GM23248 (cell line): ENCODE measurements around the gene CTXND2. TPM values are rescaled to one million over a fixed set of nuclear protein-coding genes. Genes with fewer than 3 reads are reported as not detected.
A peak's percentile ranks its signal among the peaks of the same experiment; 100 is the strongest.

Experiments used
- DNase-seq: peaks from one replicate; pipeline ENCODE4 v3.0.0-alpha.2; 2015
- H2AFZ ChIP-seq: fragments of 200-600 bp; sonication (generic); 2 replicates; pipeline ENCODE4 v1.6.1; 2016; ENCODE audit warnings: antibody characterized with exemption
- H3F3A ChIP-seq: fragments of 200-600 bp; sonication (generic); 2 replicates; pipeline ENCODE4 v1.6.1; 2016; ENCODE audit warnings: mild to moderate bottlenecking, antibody characterized with exemption, mixed run types; ENCODE audit not compliant: insufficient read depth
- H3K27ac ChIP-seq: fragments of 200-600 bp; sonication (generic); 2 replicates; pipeline ENCODE4 v1.5.1; 2016; ENCODE audit warnings: mild to moderate bottlenecking
- H3K27me3 ChIP-seq: fragments of 200-600 bp; sonication (generic); replicated peaks from 2 replicates; pipeline ENCODE4 v1.6.1; 2016; ENCODE audit warnings: mild to moderate bottlenecking; ENCODE audit not compliant: insufficient read depth
- H3K36me3 ChIP-seq: fragments of 200-600 bp; sonication (generic); 2 replicates; pipeline ENCODE4 v1.6.1; 2016; ENCODE audit warnings: low read depth, mild to moderate bottlenecking
- H3K4me1 ChIP-seq: fragments of 200-600 bp; sonication (generic); 2 replicates; pipeline ENCODE4 v1.6.1; 2016; ENCODE audit warnings: mild to moderate bottlenecking; ENCODE audit not compliant: insufficient read depth
- H3K4me2 ChIP-seq: fragments of 200-600 bp; sonication (generic); one replicate; pipeline ENCODE4 v1.6.1; 2016; ENCODE audit warnings: mild to moderate bottlenecking; ENCODE audit not compliant: unreplicated experiment
- H3K4me3 ChIP-seq: fragments of 200-600 bp; sonication (generic); 2 replicates; pipeline ENCODE4 v1.5.1; 2016; ENCODE audit warnings: mild to moderate bottlenecking
- H3K79me2 ChIP-seq: fragments of 200-600 bp; sonication (generic); 2 replicates; pipeline ENCODE4 v1.6.1; 2016; ENCODE audit warnings: mild to moderate bottlenecking; ENCODE audit not compliant: insufficient read depth
- H3K9ac ChIP-seq: fragments of 200-600 bp; sonication (generic); 2 replicates; pipeline ENCODE4 v1.6.1; 2016; ENCODE audit warnings: mild to moderate bottlenecking
- H3K9me2 ChIP-seq: fragments of 200-600 bp; sonication (generic); 2 replicates; pipeline ENCODE4 v1.6.1; 2016; ENCODE audit warnings: mixed run types, mild to moderate bottlenecking, moderate library complexity; ENCODE audit not compliant: insufficient read depth
- H3K9me3 ChIP-seq: fragments of 200-600 bp; sonication (generic); one replicate; pipeline ENCODE4 v1.6.1; 2017; ENCODE audit warnings: low read depth
- H4K20me1 ChIP-seq: fragments of 200-600 bp; sonication (generic); 2 replicates; pipeline ENCODE4 v1.6.0; 2016; ENCODE audit not compliant: insufficient read depth
- EZH2 ChIP-seq: fragments of 200-600 bp; sonication (generic); IDR thresholded peaks from 2 replicates; pipeline ENCODE4 v1.6.1; 2018; ENCODE audit warnings: antibody characterized with exemption, mild to moderate bottlenecking; ENCODE audit not compliant: insufficient read depth, poor library complexity, severe bottlenecking
- EZH2phosphoT487 ChIP-seq: fragments of 200-600 bp; sonication (generic); IDR thresholded peaks from 2 replicates; pipeline ENCODE4 v1.6.1; 2018; ENCODE audit warnings: antibody characterized with exemption, moderate library complexity, mild to moderate bottlenecking, low read depth; ENCODE audit not compliant: insufficient read depth
- WGBS, 2 experiments: methylation state at CpG; one replicate each; pipeline ENCODE4 v1.1.6; 2015 to 2017; ENCODE audit warnings: low lambda C conversion rate in 2 of 2, low coverage in 1 of 2; ENCODE audit errors: missing lambda C conversion rate in 2 of 2; 5-methylcytosine and 5-hydroxymethylcytosine counted together
- in situ Hi-C: fragments of 300-500 bp; cut with MboI; formaldehyde crosslinking; loops from 2 replicates; pipeline ENCODE4 v1.15.0; 2020
- polyA plus RNA-seq: library from polyadenylated mRNA; unstranded; fragments of >200 nt; fragmentation: Nextera tagmentation; extraction: Ambion mirVana; gene quantifications from 2 replicates; pipeline ENCODE4 v1.2.1, GENCODE V29; 2016
- total RNA-seq: library from RNA; depleted of rRNA; stranded (reverse); fragments of >200 nt; shearing (Covaris generic); gene quantifications from 2 replicates; pipeline ENCODE4 v1.2.3, GENCODE V29; 2014; rRNA removed

Gene CTXND2
- total and polyA plus RNA-seq, 2 experiments from 2014 or later: not detected

DNA sequence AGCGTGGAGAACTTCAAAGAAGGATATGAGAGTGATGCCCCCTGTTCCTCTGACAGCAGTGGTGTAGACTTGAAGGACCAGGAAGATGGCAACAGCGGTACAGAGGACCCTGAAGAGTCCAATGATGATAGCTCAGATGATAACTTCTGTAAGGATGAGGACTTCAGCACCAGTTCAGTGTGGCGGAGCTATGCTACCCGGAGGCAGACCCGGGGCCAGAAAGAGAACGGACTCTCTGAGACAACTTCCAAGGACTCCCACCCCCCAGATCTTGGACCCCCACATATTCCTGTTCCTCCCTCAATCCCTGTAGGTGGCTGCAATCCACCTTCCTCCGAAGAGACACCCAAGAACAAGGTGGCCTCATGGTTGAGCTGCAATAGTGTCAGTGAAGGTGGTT lies 73.7 kb downstream of the CTXND2 start:
- Histone ChIP-seq H3K9me2 (no peaks in the 10 kb centered on the region), H3K36me3 (peaks cover 31% of the 10 kb centered on the region), H3K79me2 (no peaks in the 10 kb centered on the region), H3K9me3 (no peaks in the 10 kb centered on the region), H2AFZ (no peak overlapping the region), H3F3A (peaks cover 24% of the 10 kb centered on the region), H3K27ac (no peak overlapping the region), H3K4me1 (no peaks in the 10 kb centered on the region), H4K20me1 (no peaks in the 10 kb centered on the region), H3K27me3 (no peaks in the 10 kb centered on the region), H3K4me3 (no peak overlapping the region), H3K4me2 (no peak overlapping the region), H3K9ac (no peak overlapping the region)
- 90 to 92% methylated on average over 6 to 7 of the region's 7 CpGs for WGBS, 2 experiments
- in situ Hi-C loops: no loop called here
- TF ChIP-seq EZH2phosphoT487 (no peak), EZH2 (no peak)
- DNase-seq: no peak

DNA sequence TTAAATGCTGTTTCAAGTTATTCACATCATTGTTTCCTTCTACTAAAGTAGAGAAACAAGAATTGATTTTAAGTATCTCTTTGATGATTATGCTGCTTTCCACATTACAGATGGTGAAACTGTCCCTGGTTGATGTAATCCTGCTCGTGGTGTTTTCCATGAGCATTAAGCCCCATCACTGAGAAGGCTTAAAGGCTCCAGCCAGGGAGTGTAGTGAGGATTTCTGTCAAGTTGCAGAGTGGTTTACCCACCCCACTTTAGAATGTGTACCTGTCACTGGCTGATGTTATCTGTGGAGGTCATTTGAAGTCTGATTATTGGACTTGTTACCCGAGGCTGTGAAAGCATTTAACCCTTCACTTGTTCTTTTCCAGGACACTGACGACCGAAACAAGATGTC lies 74.8 kb downstream of the CTXND2 start:
- Histone ChIP-seq H3K4me3 (no peak overlapping the region), H3K36me3 (peaks cover 42% of the 10 kb centered on the region)
- TF ChIP-seq EZH2 (no peak), EZH2phosphoT487 (no peak)

More for the DNA sequence above, 74.8 kb downstream of the CTXND2 start:
- Histone ChIP-seq H2AFZ (no peak overlapping the region), H4K20me1 (no peaks in the 10 kb centered on the region), H3K79me2 (peaks cover 5% of the 10 kb centered on the region; the same call in 1 of the 2 replicates), H3K9me2 (no peaks in the 10 kb centered on the region), H3K27me3 (no peaks in the 10 kb centered on the region), H3K9me3 (no peaks in the 10 kb centered on the region), H3K4me2 (no peak overlapping the region), H3K9ac (no peak overlapping the region), H3K27ac (no peak overlapping the region), H3F3A (peaks cover 30% of the 10 kb centered on the region), H3K4me1 (no peaks in the 10 kb centered on the region)
- 54 to 57% methylated on average over 4 of the region's 4 CpGs for WGBS, 2 experiments
- DNase-seq: peak; percentile 32
- in situ Hi-C loops: no loop called here

Other genes starting within 250 kb of the CTXND2 start
- gene GOLPH3L, start 190.0 kb upstream of the CTXND2 start, total RNA-seq: 8.6 and 8.8 TPM in 2 replicates
- gene GOLPH3L, start 190.0 kb upstream of the CTXND2 start, polyA plus RNA-seq: 23.2 and 23.9 TPM in 2 replicates
- gene HORMAD1, start 166.2 kb upstream of the CTXND2 start, total RNA-seq: not detected in 2 replicates
- not detected in 2 replicates for gene HORMAD1, start 166.2 kb upstream of the CTXND2 start, polyA plus RNA-seq
- 0.38 and 2.5 TPM in 2 replicates for gene CTSS, start 121.4 kb upstream of the CTXND2 start, total RNA-seq
- 0.23 and 1.0 TPM in 2 replicates for gene CTSS, start 121.4 kb upstream of the CTXND2 start, polyA plus RNA-seq
- 90.9 and 101 TPM in 2 replicates for gene CTSK, start 78.9 kb upstream of the CTXND2 start, total RNA-seq
- gene CTSK, start 78.9 kb upstream of the CTXND2 start, polyA plus RNA-seq: 81.4 and 92.1 TPM in 2 replicates
- 31.0 and 34.7 TPM in 2 replicates for gene ARNT, start 10.5 kb upstream of the CTXND2 start, total RNA-seq
- 30.9 and 32.8 TPM in 2 replicates for gene ARNT, start 10.5 kb upstream of the CTXND2 start, polyA plus RNA-seq
- gene SETDB1, start 39.2 kb downstream of the CTXND2 start, total RNA-seq: 21.4 and 30.2 TPM in 2 replicates
- 9.7 and 10.2 TPM in 2 replicates for gene SETDB1, start 39.2 kb downstream of the CTXND2 start, polyA plus RNA-seq
- gene CERS2, start 87.7 kb downstream of the CTXND2 start, total RNA-seq: 124 and 148 TPM in 2 replicates
- 201 and 202 TPM in 2 replicates for gene CERS2, start 87.7 kb downstream of the CTXND2 start, polyA plus RNA-seq
- not detected in 2 replicates for gene ANXA9, start 95.2 kb downstream of the CTXND2 start, total RNA-seq
- gene ANXA9, start 95.2 kb downstream of the CTXND2 start, polyA plus RNA-seq: 0.16 and 0.26 TPM in 2 replicates
- gene MINDY1, start 119.8 kb downstream of the CTXND2 start, total RNA-seq: 7.7 and 9.1 TPM in 2 replicates
- 4.6 and 6.1 TPM in 2 replicates for gene MINDY1, start 119.8 kb downstream of the CTXND2 start, polyA plus RNA-seq
- 7.2 and 10.5 TPM in 2 replicates for gene PRUNE1, start 121.3 kb downstream of the CTXND2 start, total RNA-seq
- 9.0 and 10.8 TPM in 2 replicates for gene PRUNE1, start 121.3 kb downstream of the CTXND2 start, polyA plus RNA-seq
- gene BNIPL, start 149.4 kb downstream of the CTXND2 start, total RNA-seq: not detected in 2 replicates
- gene BNIPL, start 149.4 kb downstream of the CTXND2 start, polyA plus RNA-seq: 0.09 TPM in 1 of 2 replicates, not detected in the other
- 1.0 and 2.8 TPM in 2 replicates for gene C1orf56, start 160.6 kb downstream of the CTXND2 start, total RNA-seq
- gene C1orf56, start 160.6 kb downstream of the CTXND2 start, polyA plus RNA-seq: 15.8 and 17.7 TPM in 2 replicates
- gene CDC42SE1, start 172.5 kb downstream of the CTXND2 start, total RNA-seq: 52.2 and 63.2 TPM in 2 replicates
- 17.3 and 18.2 TPM in 2 replicates for gene CDC42SE1, start 172.5 kb downstream of the CTXND2 start, polyA plus RNA-seq
- 1.9 and 3.7 TPM in 2 replicates for gene MLLT11, start 173.3 kb downstream of the CTXND2 start, total RNA-seq
- gene MLLT11, start 173.3 kb downstream of the CTXND2 start, polyA plus RNA-seq: 7.3 and 7.7 TPM in 2 replicates
- gene GABPB2, start 183.6 kb downstream of the CTXND2 start, total RNA-seq: 14.7 and 14.9 TPM in 2 replicates
- gene GABPB2, start 183.6 kb downstream of the CTXND2 start, polyA plus RNA-seq: 7.4 and 8.4 TPM in 2 replicates